Adipocyte (in vitro differentiated cells): ENCODE data around the gene KANK2.

ENCODE experiments used
- DNase-seq: peaks from one replicate; pipeline ENCODE4 v3.0.0-alpha.2; 2015; ENCODE audit warnings: low read depth
- H3K27me3 ChIP-seq: replicated peaks from 2 replicates; pipeline ENCODE4 v1.7.0; 2013; ENCODE audit warnings: mild to moderate bottlenecking, low read length, moderate library complexity; ENCODE audit not compliant: control insufficient read depth, insufficient read depth
- H3K36me3 ChIP-seq: 2 replicates; pipeline ENCODE4 v1.7.0; 2013; ENCODE audit warnings: low read length, mild to moderate bottlenecking, moderate library complexity; ENCODE audit not compliant: control insufficient read depth, insufficient read depth, severe bottlenecking
- H3K4me1 ChIP-seq: 2 replicates; pipeline ENCODE4 v1.7.0; 2013; ENCODE audit warnings: mild to moderate bottlenecking, low read length, moderate library complexity; ENCODE audit not compliant: control insufficient read depth, insufficient read depth
- H3K4me3 ChIP-seq: 2 replicates; pipeline ENCODE4 v1.7.0; 2013; ENCODE audit warnings: mild to moderate bottlenecking, low read length, moderate library complexity
- H3K9ac ChIP-seq: 2 replicates; pipeline ENCODE4 v1.7.0; 2013; ENCODE audit warnings: mild to moderate bottlenecking, low read length, moderate library complexity
- H3K9me3 ChIP-seq: 2 replicates; pipeline ENCODE4 v1.7.0; 2013; ENCODE audit warnings: mild to moderate bottlenecking, low read length, moderate library complexity; ENCODE audit not compliant: control insufficient read depth

The KANK2 gene

DNA sequence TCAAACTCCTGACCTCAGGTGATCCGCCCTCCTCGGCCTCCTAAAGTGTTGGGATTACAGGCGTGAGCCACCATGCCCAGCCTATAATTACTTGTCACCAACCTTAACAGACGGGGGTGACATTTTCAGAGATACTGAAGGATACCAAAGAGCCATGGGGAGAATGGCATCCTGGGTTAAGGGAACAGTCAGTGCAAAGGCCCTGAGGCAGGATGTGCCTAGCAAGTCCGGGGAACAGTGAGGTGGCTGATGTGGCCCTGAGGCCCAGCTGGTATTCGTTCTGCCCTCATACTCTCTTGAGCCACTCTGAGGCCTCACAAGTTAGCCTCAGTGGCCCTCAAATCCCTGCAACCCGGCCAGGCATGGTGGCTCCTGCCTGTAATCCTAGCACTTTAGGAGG is 27.1 kb upstream of the KANK2 start:
- Histone ChIP-seq H3K9me3 (peaks cover 15% of the 10 kb centered on the region), H3K4me1 (peaks cover 17% of the 10 kb centered on the region), H3K9ac (no peak overlapping the region), H3K27me3 (no peaks in the 10 kb centered on the region), H3K36me3 (peaks cover 27% of the 10 kb centered on the region), H3K4me3 (no peak overlapping the region)
- DNase-seq = no peak

DNA sequence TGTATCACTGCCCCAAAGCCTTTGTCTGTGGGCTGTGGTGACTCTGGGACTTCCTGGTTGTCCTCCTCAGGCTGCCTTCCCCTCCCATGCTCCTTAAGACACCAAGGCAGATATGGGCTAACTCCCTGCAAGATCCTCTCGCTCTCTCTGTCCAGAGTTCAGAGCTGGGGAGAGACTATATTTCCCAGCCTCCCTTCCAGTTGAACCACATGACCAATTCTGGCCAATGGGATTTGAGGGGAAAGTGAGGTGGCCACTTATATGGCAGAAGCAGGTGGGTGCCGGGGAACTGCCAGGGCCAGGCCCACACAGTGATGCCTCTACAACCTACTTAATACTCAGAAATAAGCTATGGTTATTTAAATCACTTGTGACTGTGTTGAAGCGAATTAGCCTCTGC is 25.9 kb upstream of the KANK2 start:
- Histone ChIP-seq H3K9ac (peak overlapping the region; percentile 35), H3K4me3 (peak overlapping the region; percentile 18), H3K36me3 (peaks cover 27% of the 10 kb centered on the region), H3K4me1 (peaks cover 17% of the 10 kb centered on the region), H3K27me3 (no peaks in the 10 kb centered on the region), H3K9me3 (peaks cover 15% of the 10 kb centered on the region)
- no peak for DNase-seq

GRCh38 chr19:11221082-11221598 is 23.8 kb upstream of the KANK2 start:
- H3K9ac ChIP-seq = no peak overlapping the region
- no peak overlapping the region for H3K4me3 ChIP-seq
- peaks cover 15% of the 10 kb centered on the region for H3K9me3 ChIP-seq
- peaks cover 33% of the 10 kb centered on the region for H3K36me3 ChIP-seq
- no peaks in the 10 kb centered on the region for H3K27me3 ChIP-seq
- peaks cover 17% of the 10 kb centered on the region for H3K4me1 ChIP-seq
- no peak for DNase-seq

- Histone ChIP-seq H3K4me1 (no peaks in the 10 kb centered on the region), H3K36me3 (peaks cover 48% of the 10 kb centered on the region), H3K27me3 (no peaks in the 10 kb centered on the region), H3K9ac (no peak overlapping the region), H3K9me3 (no peaks in the 10 kb centered on the region), H3K4me3 (no peak overlapping the region)
- DNase-seq = no peak
These were observed 17.0 kb upstream of the KANK2 start for GRCh38 chr19:11214387-11214786.

DNA sequence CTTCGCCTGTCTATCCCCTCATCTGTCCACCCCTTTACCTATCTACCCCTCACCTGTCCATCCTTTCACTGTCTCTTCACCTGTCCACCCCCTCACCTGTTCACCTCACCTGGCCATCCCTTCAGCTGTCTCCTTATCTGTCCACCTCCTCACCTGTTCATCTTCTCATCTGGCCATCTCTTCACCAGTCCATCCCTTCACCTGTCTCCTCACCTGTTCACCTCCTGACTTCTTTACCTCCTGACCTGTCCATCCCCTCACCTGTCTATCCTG is 13.2 kb upstream of the KANK2 start:
- H3K9ac ChIP-seq = no peak overlapping the region
- no peak for DNase-seq
- H3K9me3 ChIP-seq = no peaks in the 10 kb centered on the region
- no peaks in the 10 kb centered on the region for H3K4me1 ChIP-seq
- no peak overlapping the region for H3K4me3 ChIP-seq
- peaks cover 44% of the 10 kb centered on the region for H3K36me3 ChIP-seq
- H3K27me3 ChIP-seq = no peaks in the 10 kb centered on the region

DNA sequence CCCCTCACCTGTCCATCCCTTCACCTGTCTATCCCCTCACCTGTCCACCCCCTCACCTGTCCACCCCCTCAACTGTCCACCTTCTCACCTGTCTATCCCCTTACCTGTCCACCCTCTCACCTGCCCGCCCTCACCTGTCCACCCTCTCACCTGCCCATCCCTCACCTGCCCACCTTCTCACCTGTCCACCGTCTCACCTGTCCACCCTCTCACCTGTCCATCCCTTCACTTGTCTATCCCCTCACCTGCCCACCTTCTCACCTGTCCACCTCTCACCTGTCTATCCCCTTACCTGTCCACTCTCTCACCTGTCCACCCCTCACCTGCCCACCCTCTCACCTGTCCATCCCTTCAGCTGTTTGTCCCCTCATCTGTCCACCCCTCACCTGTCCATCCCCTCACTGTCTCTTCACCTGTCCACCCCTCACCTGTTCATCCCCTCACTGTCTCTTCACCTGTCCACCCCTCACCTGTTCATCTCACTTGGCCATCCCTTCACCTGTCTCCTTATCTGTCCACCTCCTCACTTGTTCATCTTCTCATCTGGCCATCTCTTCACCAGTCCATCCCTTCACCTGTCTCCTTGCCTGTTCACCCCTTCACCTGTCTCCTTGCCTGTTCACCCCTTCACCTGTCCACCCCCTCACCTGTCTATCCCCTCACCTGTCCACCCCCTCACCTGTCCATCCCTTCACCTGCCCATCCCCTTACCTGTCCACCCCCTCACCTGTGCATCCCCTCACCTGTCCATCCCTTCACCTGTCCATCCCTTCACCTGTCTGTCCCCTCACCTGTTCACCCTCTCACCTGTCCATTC is 12.7 kb upstream of the KANK2 start:
- H3K27me3 ChIP-seq = no peaks in the 10 kb centered on the region
- no peak overlapping the region for H3K4me3 ChIP-seq
- no peak overlapping the region for H3K9ac ChIP-seq
- H3K9me3 ChIP-seq = no peaks in the 10 kb centered on the region
- H3K36me3 ChIP-seq = peaks cover 39% of the 10 kb centered on the region
- no peak for DNase-seq
- peaks cover 2% of the 10 kb centered on the region for H3K4me1 ChIP-seq

DNA sequence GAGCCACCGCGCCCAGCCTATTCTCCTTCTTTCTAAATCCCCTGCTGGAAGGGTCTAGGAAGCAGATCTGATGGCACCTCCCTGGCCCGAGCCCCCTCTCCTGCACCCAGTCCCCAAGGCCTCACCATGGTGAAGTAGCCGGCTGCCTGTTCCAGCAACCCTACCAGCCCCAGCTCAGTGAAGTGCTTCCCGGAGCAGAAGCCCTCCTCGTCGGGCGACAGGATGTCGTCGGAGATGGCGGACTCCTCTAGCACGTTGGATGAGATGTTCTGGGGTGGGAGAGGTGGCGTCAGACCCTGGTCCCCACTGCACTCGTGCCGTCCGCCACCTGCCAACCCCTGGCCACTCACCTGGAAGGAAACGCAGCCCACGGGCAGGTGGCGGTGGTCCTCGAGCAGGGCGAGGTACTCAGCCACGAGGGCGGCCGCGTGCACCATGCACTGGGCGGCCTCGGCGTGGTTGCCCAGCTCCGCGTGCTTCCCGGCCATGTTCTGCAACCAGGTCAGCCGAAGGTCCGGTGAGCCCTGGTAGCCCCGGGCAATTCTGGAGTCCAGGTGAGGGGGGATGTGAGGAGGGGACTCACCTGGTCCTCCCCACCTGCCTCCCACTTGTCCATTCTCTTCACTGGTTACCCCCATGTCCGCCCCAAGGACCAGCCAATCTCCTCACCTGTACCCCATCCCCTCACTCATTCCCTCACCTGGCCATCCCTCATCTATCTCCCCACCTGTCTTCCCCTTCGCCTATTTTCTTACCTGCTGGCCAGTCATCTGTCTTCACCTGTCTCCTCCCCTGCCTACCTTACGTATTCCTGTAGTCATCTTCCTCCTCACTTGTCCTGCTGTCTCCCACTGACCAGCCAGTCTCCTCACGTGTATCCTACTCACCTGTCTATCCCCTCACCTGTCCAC is 11.5 kb upstream of the KANK2 start:
- Histone ChIP-seq H3K9me3 (no peaks in the 10 kb centered on the region), H3K4me3 (no peak overlapping the region), H3K4me1 (peaks cover 13% of the 10 kb centered on the region), H3K36me3 (peaks cover 30% of the 10 kb centered on the region), H3K9ac (no peak overlapping the region), H3K27me3 (no peaks in the 10 kb centered on the region)
- DNase-seq = no peak

DNA sequence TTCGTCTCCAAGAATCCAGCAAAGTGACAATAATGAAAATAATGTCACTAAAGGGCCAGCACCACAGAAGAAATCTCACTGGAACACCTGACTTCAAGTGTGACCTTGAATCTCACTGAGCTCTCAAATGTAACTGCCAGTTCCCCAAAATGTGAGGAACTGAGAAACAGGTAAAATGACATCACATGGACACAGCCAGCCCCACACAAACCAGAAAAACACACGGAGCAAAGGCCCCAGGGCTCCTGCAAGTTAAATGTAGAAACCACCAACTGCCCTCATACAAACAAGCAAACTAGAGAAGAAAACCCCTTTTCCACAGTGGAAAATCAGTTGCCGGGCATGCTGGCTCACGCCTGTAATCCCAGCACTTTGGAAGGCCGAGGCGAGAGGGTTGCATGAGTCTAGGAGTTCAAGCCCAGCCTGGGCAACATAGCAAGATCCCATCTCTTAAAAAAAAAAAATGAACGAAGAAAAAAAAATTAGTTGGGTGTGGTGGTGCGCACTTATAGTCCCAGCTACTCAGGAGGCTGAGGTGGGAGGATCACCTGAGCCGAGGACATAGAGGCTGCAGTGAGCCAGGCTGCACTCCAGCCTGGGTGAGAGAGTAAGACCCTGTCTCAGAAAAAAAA is 8.7 kb upstream of the KANK2 start:
- H3K27me3 ChIP-seq = no peaks in the 10 kb centered on the region
- DNase-seq = no peak
- H3K4me3 ChIP-seq = no peak overlapping the region
- no peak overlapping the region for H3K9ac ChIP-seq
- no peaks in the 10 kb centered on the region for H3K9me3 ChIP-seq
- peaks cover 25% of the 10 kb centered on the region for H3K4me1 ChIP-seq
- H3K36me3 ChIP-seq = peaks cover 28% of the 10 kb centered on the region

DNA sequence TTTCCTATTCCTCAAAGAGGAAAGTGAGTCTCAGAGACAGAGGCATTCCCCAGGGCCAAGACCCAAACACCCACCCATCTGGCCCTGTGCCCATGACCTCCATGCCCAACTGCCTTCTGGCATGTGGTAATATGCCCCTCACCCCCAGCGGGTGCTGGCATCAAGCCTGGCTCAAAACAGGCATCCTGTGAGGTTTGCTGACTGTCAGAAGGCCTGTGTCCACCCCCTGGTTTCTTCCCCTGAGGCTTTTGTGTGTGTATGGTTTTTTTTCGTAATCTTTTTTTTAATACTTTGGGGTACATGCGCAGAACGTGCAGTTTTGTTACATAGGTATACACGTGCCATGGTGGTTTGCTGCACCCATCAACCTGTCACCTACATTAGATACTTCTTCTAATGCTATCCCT is 7.6 kb upstream of the KANK2 start:
- Histone ChIP-seq H3K4me3 (no peak overlapping the region), H3K27me3 (no peaks in the 10 kb centered on the region), H3K36me3 (peaks cover 28% of the 10 kb centered on the region), H3K4me1 (peaks cover 25% of the 10 kb centered on the region), H3K9me3 (no peaks in the 10 kb centered on the region), H3K9ac (no peak overlapping the region)
- no peak for DNase-seq

GRCh38 chr19:11204076-11204602 is 6.8 kb upstream of the KANK2 start:
- Histone ChIP-seq H3K36me3 (peaks cover 23% of the 10 kb centered on the region), H3K4me3 (no peak overlapping the region), H3K4me1 (peaks cover 26% of the 10 kb centered on the region), H3K27me3 (no peaks in the 10 kb centered on the region), H3K9me3 (no peaks in the 10 kb centered on the region), H3K9ac (no peak overlapping the region)
- DNase-seq = no peak
